Astrocyte (in vitro differentiated cells and primary cell): ENCODE results near the gene NDUFB11.

Source experiments
- EZH2 ChIP-seq: IDR thresholded peaks from 2 replicates; pipeline ENCODE4 v1.6.1; 2012; ENCODE audit warnings: mild to moderate bottlenecking, low read length, inconsistent platforms; ENCODE audit not compliant: insufficient read depth
- TF ChIP-seq, protein P1 (sequence below): IDR thresholded peaks from 2 replicates; pipeline ENCODE4 v1.5.1; 2011; ENCODE audit warnings: low read depth, mild to moderate bottlenecking, inconsistent platforms, low read length, moderate library complexity; ENCODE audit not compliant: insufficient read depth

GRCh38 chrX:47172971-47173792 lies 28.7 kb upstream of the NDUFB11 start:
- TF ChIP-seq, protein P1, sequence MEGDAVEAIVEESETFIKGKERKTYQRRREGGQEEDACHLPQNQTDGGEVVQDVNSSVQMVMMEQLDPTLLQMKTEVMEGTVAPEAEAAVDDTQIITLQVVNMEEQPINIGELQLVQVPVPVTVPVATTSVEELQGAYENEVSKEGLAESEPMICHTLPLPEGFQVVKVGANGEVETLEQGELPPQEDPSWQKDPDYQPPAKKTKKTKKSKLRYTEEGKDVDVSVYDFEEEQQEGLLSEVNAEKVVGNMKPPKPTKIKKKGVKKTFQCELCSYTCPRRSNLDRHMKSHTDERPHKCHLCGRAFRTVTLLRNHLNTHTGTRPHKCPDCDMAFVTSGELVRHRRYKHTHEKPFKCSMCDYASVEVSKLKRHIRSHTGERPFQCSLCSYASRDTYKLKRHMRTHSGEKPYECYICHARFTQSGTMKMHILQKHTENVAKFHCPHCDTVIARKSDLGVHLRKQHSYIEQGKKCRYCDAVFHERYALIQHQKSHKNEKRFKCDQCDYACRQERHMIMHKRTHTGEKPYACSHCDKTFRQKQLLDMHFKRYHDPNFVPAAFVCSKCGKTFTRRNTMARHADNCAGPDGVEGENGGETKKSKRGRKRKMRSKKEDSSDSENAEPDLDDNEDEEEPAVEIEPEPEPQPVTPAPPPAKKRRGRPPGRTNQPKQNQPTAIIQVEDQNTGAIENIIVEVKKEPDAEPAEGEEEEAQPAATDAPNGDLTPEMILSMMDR = no peak
- no peak for TF ChIP-seq EZH2
